Measurements from ENCODE around the gene ELL2.

DNA sequence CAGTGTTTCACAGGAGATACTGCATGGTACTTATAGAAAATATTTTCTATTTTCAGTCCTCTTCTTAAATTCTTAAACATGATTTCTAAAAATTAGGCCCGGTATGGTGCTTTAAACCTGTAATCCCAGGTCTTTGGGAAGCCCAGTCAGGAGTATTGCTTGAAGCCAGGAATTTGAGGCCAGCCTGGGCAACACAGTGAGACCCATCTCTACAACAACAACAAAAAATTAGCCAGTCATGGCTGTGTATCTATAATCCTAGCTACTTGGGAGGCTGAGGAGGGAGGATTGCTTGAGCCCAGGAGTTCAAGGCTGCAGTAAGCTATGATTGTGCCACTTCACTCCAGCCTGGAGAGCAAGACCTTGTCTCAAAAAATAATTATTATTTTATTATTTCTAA is 23.3 kb downstream of the ELL2 start:
- no peak for TF ChIP-seq POLR2AphosphoS5 (IDR thresholded peaks at IDR 0.05)
- TF ChIP-seq, protein P1, sequence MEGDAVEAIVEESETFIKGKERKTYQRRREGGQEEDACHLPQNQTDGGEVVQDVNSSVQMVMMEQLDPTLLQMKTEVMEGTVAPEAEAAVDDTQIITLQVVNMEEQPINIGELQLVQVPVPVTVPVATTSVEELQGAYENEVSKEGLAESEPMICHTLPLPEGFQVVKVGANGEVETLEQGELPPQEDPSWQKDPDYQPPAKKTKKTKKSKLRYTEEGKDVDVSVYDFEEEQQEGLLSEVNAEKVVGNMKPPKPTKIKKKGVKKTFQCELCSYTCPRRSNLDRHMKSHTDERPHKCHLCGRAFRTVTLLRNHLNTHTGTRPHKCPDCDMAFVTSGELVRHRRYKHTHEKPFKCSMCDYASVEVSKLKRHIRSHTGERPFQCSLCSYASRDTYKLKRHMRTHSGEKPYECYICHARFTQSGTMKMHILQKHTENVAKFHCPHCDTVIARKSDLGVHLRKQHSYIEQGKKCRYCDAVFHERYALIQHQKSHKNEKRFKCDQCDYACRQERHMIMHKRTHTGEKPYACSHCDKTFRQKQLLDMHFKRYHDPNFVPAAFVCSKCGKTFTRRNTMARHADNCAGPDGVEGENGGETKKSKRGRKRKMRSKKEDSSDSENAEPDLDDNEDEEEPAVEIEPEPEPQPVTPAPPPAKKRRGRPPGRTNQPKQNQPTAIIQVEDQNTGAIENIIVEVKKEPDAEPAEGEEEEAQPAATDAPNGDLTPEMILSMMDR (IDR thresholded peaks at IDR 0.05) = no peak
